H9 (cell line): ENCODE results near the gene GP1BB. TPM values are rescaled to one million over a fixed set of nuclear protein-coding genes. Genes with fewer than 3 reads are reported as not detected.

Experiments
- DNase-seq: peaks from one replicate; pipeline ENCODE4 v3.0.0-alpha.2; 2017
- H2AFZ ChIP-seq: one replicate; pipeline ENCODE4 v1.6.1; 2013; ENCODE audit warnings: mild to moderate bottlenecking, low read length, control low read depth, moderate library complexity
- H2AK5ac ChIP-seq: 2 replicates; pipeline ENCODE4 v1.6.1; 2013; ENCODE audit warnings: low read length, control low read depth, mixed read lengths; ENCODE audit not compliant: insufficient read length
- H2BK120ac ChIP-seq: one replicate; pipeline ENCODE4 v1.6.1; 2013; ENCODE audit warnings: low read depth, mild to moderate bottlenecking, low read length, control low read depth, inconsistent platforms; ENCODE audit not compliant: poor library complexity, severe bottlenecking
- H2BK12ac ChIP-seq: 2 replicates; pipeline ENCODE4 v1.6.1; 2013; ENCODE audit warnings: low read length, control low read depth, mixed read lengths, low read depth; ENCODE audit not compliant: insufficient read length
- H2BK15ac ChIP-seq: 2 replicates; pipeline ENCODE4 v1.6.1; 2013; ENCODE audit warnings: low read depth, low read length, control low read depth
- H2BK20ac ChIP-seq: one replicate; pipeline ENCODE4 v1.6.1; 2013; ENCODE audit warnings: low read depth, mild to moderate bottlenecking, low read length, control low read depth, inconsistent platforms; ENCODE audit not compliant: poor library complexity, severe bottlenecking
- H2BK5ac ChIP-seq: 2 replicates; pipeline ENCODE4 v1.6.1; 2013; ENCODE audit warnings: low read length, control low read depth, mixed read lengths; ENCODE audit not compliant: insufficient read length
- H3K14ac ChIP-seq: 2 replicates; pipeline ENCODE4 v1.6.1; 2013; ENCODE audit warnings: low read length, control low read depth; ENCODE audit not compliant: insufficient read depth
- H3K18ac ChIP-seq: 2 replicates; pipeline ENCODE4 v1.6.1; 2013; ENCODE audit warnings: low read depth, mild to moderate bottlenecking, mixed read lengths, low read length, control low read depth; ENCODE audit not compliant: insufficient read length
- H3K23ac ChIP-seq: 2 replicates; pipeline ENCODE4 v1.6.1; 2013; ENCODE audit warnings: low read length, control low read depth, mixed read lengths, low read depth; ENCODE audit not compliant: insufficient read length
- H3K23me2 ChIP-seq: 2 replicates; pipeline ENCODE4 v1.6.1; 2013; ENCODE audit warnings: low read depth, mild to moderate bottlenecking, mixed read lengths, low read length, control low read depth; ENCODE audit not compliant: insufficient read length, poor library complexity, severe bottlenecking
- H3K27ac ChIP-seq: 2 replicates; pipeline ENCODE4 v1.5.1; 2013; ENCODE audit warnings: low read length, control low read depth, mixed read lengths, low read depth; ENCODE audit not compliant: insufficient read length
- H3K27me3 ChIP-seq: 2 replicates; pipeline ENCODE4 v1.6.1; 2013; ENCODE audit warnings: low read length, control low read depth, inconsistent platforms; ENCODE audit not compliant: insufficient read depth
- H3K4ac ChIP-seq: 2 replicates; pipeline ENCODE4 v1.6.1; 2013; ENCODE audit warnings: low read depth, mild to moderate bottlenecking, control low read depth, inconsistent platforms, low read length, moderate library complexity
- H3K4me1 ChIP-seq: 2 replicates; pipeline ENCODE4 v1.6.1; 2013; ENCODE audit warnings: low read length, control low read depth, inconsistent platforms; ENCODE audit not compliant: insufficient read depth
- H3K4me2 ChIP-seq: 2 replicates; pipeline ENCODE4 v1.6.1; 2013; ENCODE audit warnings: low read length, control low read depth, mixed read lengths; ENCODE audit not compliant: insufficient read length, insufficient read depth
- H3K56ac ChIP-seq: 2 replicates; pipeline ENCODE4 v1.6.1; 2013; ENCODE audit warnings: low read depth, mild to moderate bottlenecking, mixed read lengths, low read length, control low read depth; ENCODE audit not compliant: insufficient read length
- H3K79me1 ChIP-seq: 2 replicates; pipeline ENCODE4 v1.6.1; 2013; ENCODE audit warnings: low read depth, mild to moderate bottlenecking, moderate library complexity, low read length, control low read depth, inconsistent platforms; ENCODE audit not compliant: insufficient read depth, poor library complexity, severe bottlenecking
- H3K79me2 ChIP-seq: 2 replicates; pipeline ENCODE4 v1.6.1; 2013; ENCODE audit warnings: low read length, control low read depth, inconsistent platforms; ENCODE audit not compliant: insufficient read depth
- H3K9ac ChIP-seq: 2 replicates; pipeline ENCODE4 v1.6.1; 2013; ENCODE audit warnings: low read length, control low read depth, mixed read lengths; ENCODE audit not compliant: insufficient read length; ENCODE audit errors: extremely low read depth
- H3K9me3 ChIP-seq: one replicate; pipeline ENCODE4 v1.6.1; 2013; ENCODE audit warnings: low read depth, low read length, inconsistent platforms; ENCODE audit not compliant: control insufficient read depth
- H3T11ph ChIP-seq: one replicate; pipeline ENCODE4 v1.6.1; 2013; ENCODE audit warnings: mild to moderate bottlenecking, low read length, control low read depth, inconsistent platforms
- H4K20me1 ChIP-seq: one replicate; pipeline ENCODE4 v1.6.1; 2013; ENCODE audit not compliant: control insufficient read depth, insufficient read length, insufficient read depth
- H4K5ac ChIP-seq: 2 replicates; pipeline ENCODE4 v1.6.1; 2013; ENCODE audit warnings: low read depth, mild to moderate bottlenecking, mixed read lengths, low read length, control low read depth; ENCODE audit not compliant: insufficient read length
- H4K8ac ChIP-seq: replicated peaks from 2 replicates; pipeline ENCODE4 v1.6.1; 2013; ENCODE audit warnings: low read length, control low read depth, mixed read lengths, low read depth; ENCODE audit not compliant: insufficient read length
- H4K91ac ChIP-seq: 2 replicates; pipeline ENCODE4 v1.6.1; 2013; ENCODE audit warnings: low read depth, mild to moderate bottlenecking, moderate library complexity, mixed read lengths, low read length, control low read depth; ENCODE audit not compliant: insufficient read length
- H3K27ac Mint-ChIP-seq, 3 experiments: 2 replicates in 2 of 3; 3 replicates in 1 of 3; pipeline ENCODE4 v1.8.0; 2020 to 2021; ENCODE audit warnings: mixed read lengths in 3 of 3, mild to moderate bottlenecking in 1 of 3, moderate library complexity in 1 of 3
- H3K27me3 Mint-ChIP-seq: 2 replicates; pipeline ENCODE4 v1.8.0; 2021; ENCODE audit warnings: low read depth, mild to moderate bottlenecking, moderate library complexity, mixed read lengths
- H3K36me3 Mint-ChIP-seq, 3 experiments: 2 replicates in 2 of 3; 3 replicates in 1 of 3; pipeline ENCODE4 v1.8.0; 2020 to 2021; ENCODE audit warnings: low read depth in 3 of 3, mixed read lengths in 3 of 3; ENCODE audit not compliant: insufficient read depth in 1 of 3
- H3K4me1 Mint-ChIP-seq, 2 experiments: 2 replicates each; pipeline ENCODE4 v1.8.0; 2020; ENCODE audit warnings: mixed read lengths in 2 of 2
- H3K4me3 Mint-ChIP-seq, 2 experiments: 2 replicates in 1 of 2; 3 replicates in 1 of 2; pipeline ENCODE4 v1.8.0; 2020 to 2021; ENCODE audit warnings: mild to moderate bottlenecking in 2 of 2, mixed read lengths in 2 of 2, moderate library complexity in 1 of 2
- H3K9me3 Mint-ChIP-seq, 2 experiments: 2 replicates in 1 of 2; 3 replicates in 1 of 2; pipeline ENCODE4 v1.8.0; 2020; ENCODE audit warnings: mild to moderate bottlenecking in 2 of 2, mixed read lengths in 2 of 2, moderate library complexity in 1 of 2
- CTCF ChIP-seq: fragments of 200-600 bp; sonication (generic); conservative IDR thresholded peaks from 3 replicates; pipeline ENCODE4 v1.8.0; 2021; ENCODE audit warnings: antibody characterized with exemption, mild to moderate bottlenecking
- WGBS: extraction: QIAGEN DNeasy Blood & Tissue Kit; methylation state at CpG from one replicate; pipeline ENCODE4 v1.1.7; 2013; ENCODE audit warnings: missing lambda C conversion rate, low lambda C conversion rate, mixed read lengths; ENCODE audit not compliant: insufficient read length; ENCODE audit errors: extremely low coverage; 5-methylcytosine and 5-hydroxymethylcytosine counted together
- total RNA-seq: library from RNA; stranded (reverse); gene quantifications from 2 replicates; pipeline ENCODE4 v1.2.1, GENCODE V29; 2021

Gene GP1BB
- total RNA-seq, 1 experiment from 2014 or later = 3.4 TPM

GRCh38 chr22:19673660-19674059 lies 49.7 kb upstream of the GP1BB start:
- no peak overlapping the region for H3K23ac ChIP-seq
- no peak overlapping the region for H3K9ac ChIP-seq
- WGBS = no CpG with 5 or more reads among the region's 4 CpGs
- no peak overlapping the region for H2AFZ ChIP-seq
- no peak overlapping the region for H2BK15ac ChIP-seq
- no peaks in the 10 kb centered on the region for H3K79me2 ChIP-seq
- H3T11ph ChIP-seq = no peak overlapping the region
- H2BK5ac ChIP-seq = no peak overlapping the region
- no peak overlapping the region for H4K5ac ChIP-seq
- H3K4me2 ChIP-seq = no peak overlapping the region
- no peak for TF ChIP-seq CTCF
- no peaks in the 10 kb centered on the region for H3K9me3 ChIP-seq
- no peak overlapping the region for H3K56ac ChIP-seq
- H3K9me3 Mint-ChIP-seq = no peaks in the 10 kb centered on the region; a peak in 2 of 5 replicates
- no peak for DNase-seq
- no peak overlapping the region for H3K14ac ChIP-seq
- H4K8ac ChIP-seq = no peak overlapping the region
- H2BK120ac ChIP-seq = no peak overlapping the region
- no peaks in the 10 kb centered on the region for H3K27me3 ChIP-seq
- H3K18ac ChIP-seq = no peak overlapping the region
- no peak overlapping the region for H3K27ac ChIP-seq
- H3K79me1 ChIP-seq = no peaks in the 10 kb centered on the region
- no peak overlapping the region for H2BK12ac ChIP-seq
- no peaks in the 10 kb centered on the region for H4K20me1 ChIP-seq
- H3K23me2 ChIP-seq = no peaks in the 10 kb centered on the region
- peaks cover 17% of the 10 kb centered on the region for H3K27me3 Mint-ChIP-seq
- no peak overlapping the region for H3K4ac ChIP-seq
- H3K27ac Mint-ChIP-seq = no peak overlapping the region
- no peak overlapping the region for H3K4me3 Mint-ChIP-seq
- H2AK5ac ChIP-seq = no peak overlapping the region
- peaks cover 2% of the 10 kb centered on the region in 2 experiments for H3K4me1 Mint-ChIP-seq
- no peak overlapping the region for H2BK20ac ChIP-seq
- no peaks in the 10 kb centered on the region; a peak in 2 of 7 replicates for H3K36me3 Mint-ChIP-seq
- H3K4me1 ChIP-seq = no peaks in the 10 kb centered on the region
- no peak overlapping the region for H4K91ac ChIP-seq
